ACC112 (cell line): Measurements from ENCODE around the gene KCNC1.

Experiments used
- H2AFZ ChIP-seq: fragments of 200-600 bp; sonication (generic); one replicate; pipeline ENCODE4 v1.6.0; 2017; ENCODE audit warnings: antibody characterized with exemption, low read length; ENCODE audit not compliant: unreplicated experiment
- H3K27ac ChIP-seq: fragments of 200-600 bp; sonication (generic); 2 replicates; pipeline ENCODE4 v1.5.1; 2014; ENCODE audit warnings: low read depth, mild to moderate bottlenecking, antibody characterized with exemption, low read length, moderate library complexity
- H3K27me3 ChIP-seq: fragments of 200-600 bp; sonication (generic); 2 replicates; pipeline ENCODE4 v1.6.1; 2014; ENCODE audit warnings: mild to moderate bottlenecking, antibody characterized with exemption, low read length, moderate library complexity, mixed read lengths; ENCODE audit not compliant: insufficient read depth
- H3K36me3 ChIP-seq: fragments of 200-600 bp; sonication (generic); 2 replicates; pipeline ENCODE4 v1.6.1; 2016; ENCODE audit warnings: mild to moderate bottlenecking, antibody characterized with exemption, low read length, moderate library complexity, mixed read lengths; ENCODE audit not compliant: insufficient read depth
- H3K4me1 ChIP-seq: fragments of 200-600 bp; sonication (generic); one replicate; pipeline ENCODE4 v1.6.1; 2016; ENCODE audit warnings: low read length, mixed read lengths; ENCODE audit not compliant: insufficient read depth, unreplicated experiment, control insufficient read depth
- H3K4me3 ChIP-seq: fragments of 200-600 bp; sonication (generic); 2 replicates; pipeline ENCODE4 v1.5.1; 2014; ENCODE audit warnings: mild to moderate bottlenecking, low read depth, low read length
- H3K79me2 ChIP-seq: fragments of 200-600 bp; sonication (generic); one replicate; pipeline ENCODE4 v1.6.0; 2016; ENCODE audit warnings: low read length; ENCODE audit not compliant: control insufficient read depth, unreplicated experiment, insufficient read depth

KCNC1 gene

GRCh38 chr11:17782603-17783337, 48.2 kb downstream of the KCNC1 start:
- H3K27me3 ChIP-seq, result peaks cover 8% of the 10 kb centered on the region; the same call in 1 of the 2 replicates
- H3K27ac ChIP-seq, result no peak overlapping the region
- H2AFZ ChIP-seq, result no peak overlapping the region
- no peaks in the 10 kb centered on the region for H3K36me3 ChIP-seq
- H3K4me3 ChIP-seq, result no peak overlapping the region
- H3K4me1 ChIP-seq, result peaks cover 16% of the 10 kb centered on the region
- no peaks in the 10 kb centered on the region for H3K79me2 ChIP-seq

GRCh38 chr11:17783878-17784277, 49.3 kb downstream of the KCNC1 start:
- H3K36me3 ChIP-seq, result no peaks in the 10 kb centered on the region
- H3K27ac ChIP-seq, result no peak overlapping the region
- H2AFZ ChIP-seq, result no peak overlapping the region
- no peak overlapping the region for H3K4me3 ChIP-seq
- H3K79me2 ChIP-seq, result no peaks in the 10 kb centered on the region
- H3K4me1 ChIP-seq, result peaks cover 16% of the 10 kb centered on the region
- peaks cover 8% of the 10 kb centered on the region; the same call in 1 of the 2 replicates for H3K27me3 ChIP-seq

DNA sequence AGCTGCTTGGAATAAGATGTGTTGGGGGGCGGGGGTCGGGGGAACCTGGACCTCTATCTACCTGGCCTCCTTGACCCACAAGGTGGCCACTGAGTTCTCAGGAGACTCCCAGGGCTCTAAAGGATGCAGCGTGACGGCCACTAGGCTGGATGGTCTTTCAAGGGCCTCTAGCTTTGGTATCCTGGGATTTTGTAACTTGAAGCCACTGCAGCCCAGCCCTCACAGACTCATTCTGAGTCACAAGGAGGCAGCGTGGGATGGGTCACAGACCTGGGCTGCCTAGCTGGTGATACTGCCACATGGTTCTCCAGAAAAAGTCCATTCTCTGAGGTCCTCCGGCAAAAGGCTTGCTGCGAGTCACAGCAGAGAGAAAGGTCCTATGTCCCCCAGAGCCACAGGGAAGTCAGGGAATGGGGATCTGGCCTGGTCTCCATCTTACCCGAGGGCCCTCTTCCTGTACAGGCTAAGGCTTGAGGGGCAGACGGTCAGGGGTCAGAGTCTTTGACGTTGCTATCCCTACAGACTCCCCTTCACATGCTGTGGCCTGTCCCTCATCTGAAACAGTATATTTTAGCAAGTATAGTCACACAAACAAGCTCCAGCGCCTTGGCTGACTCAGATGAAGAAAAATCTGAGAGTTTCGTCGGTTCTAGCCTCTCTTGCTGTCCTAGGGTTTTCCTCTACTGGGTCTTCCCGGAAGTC, 52.4 kb downstream of the KCNC1 start:
- Histone ChIP-seq H3K79me2 (no peaks in the 10 kb centered on the region), H2AFZ (no peak overlapping the region), H3K4me3 (0 out of 2 replicates have a peak overlapping the region, but pooled peaks have one; percentile 25), H3K4me1 (peaks cover 33% of the 10 kb centered on the region), H3K27me3 (peaks cover 4% of the 10 kb centered on the region; the same call in 1 of the 2 replicates), H3K27ac (peak overlapping the region; percentile 83), H3K36me3 (no peaks in the 10 kb centered on the region)

- no peak overlapping the region for H3K27ac ChIP-seq
- H3K36me3 ChIP-seq, result no peaks in the 10 kb centered on the region
- H3K79me2 ChIP-seq, result no peaks in the 10 kb centered on the region
- no peaks in the 10 kb centered on the region for H3K27me3 ChIP-seq
- no peak overlapping the region for H3K4me3 ChIP-seq
- H2AFZ ChIP-seq, result no peak overlapping the region
- peaks cover 33% of the 10 kb centered on the region for H3K4me1 ChIP-seq
These were observed 53.5 kb downstream of the KCNC1 start for GRCh38 chr11:17788084-17788483.

DNA sequence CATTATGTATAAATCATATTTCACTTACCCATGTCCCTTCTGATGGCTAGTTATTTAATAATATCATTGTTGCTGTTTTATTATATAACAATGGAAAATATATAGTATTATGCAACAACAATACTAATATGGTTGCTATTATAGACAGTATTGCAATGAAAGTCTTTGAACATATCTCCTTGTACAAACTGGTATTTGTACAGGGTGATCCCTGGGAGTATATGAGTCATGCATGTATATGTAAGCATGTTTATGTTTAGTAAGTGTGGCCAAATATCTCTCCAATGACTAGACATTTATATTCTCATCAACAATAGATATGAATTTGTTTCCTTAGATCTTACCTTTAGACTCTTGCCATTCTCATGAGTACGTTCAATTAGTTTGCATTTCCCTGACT, 55.9 kb downstream of the KCNC1 start:
- no peak overlapping the region for H2AFZ ChIP-seq
- no peaks in the 10 kb centered on the region for H3K36me3 ChIP-seq
- no peaks in the 10 kb centered on the region for H3K79me2 ChIP-seq
- H3K4me1 ChIP-seq, result peaks cover 33% of the 10 kb centered on the region
- H3K27me3 ChIP-seq, result no peaks in the 10 kb centered on the region
- H3K27ac ChIP-seq, result peak overlapping the region; percentile 36
- peak overlapping the region; percentile 16; the same call in 1 of the 2 replicates for H3K4me3 ChIP-seq

DNA sequence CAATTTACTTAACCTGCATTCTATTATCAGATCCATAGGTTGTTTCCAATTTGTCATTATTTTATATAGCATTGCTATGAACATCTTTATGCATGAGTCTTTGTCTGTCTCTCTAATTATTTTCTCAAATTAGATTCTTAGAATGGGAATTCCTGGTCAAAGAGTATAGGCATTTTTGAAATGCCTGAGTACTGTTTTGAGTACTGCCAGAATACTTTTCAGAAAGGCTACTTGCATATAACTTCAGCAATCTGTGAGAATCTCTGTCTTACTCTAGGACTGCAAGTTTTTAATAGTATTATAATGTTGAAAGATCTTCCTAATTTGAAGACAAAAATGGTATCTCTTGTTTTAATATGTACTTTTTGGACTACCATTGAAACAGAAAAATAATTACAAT, 56.6 kb downstream of the KCNC1 start:
- H2AFZ ChIP-seq, result no peak overlapping the region
- peak overlapping the region; percentile 36 for H3K27ac ChIP-seq
- no peaks in the 10 kb centered on the region for H3K27me3 ChIP-seq

GRCh38 chr11:17792161-17792560, 57.6 kb downstream of the KCNC1 start:
- H3K4me3 ChIP-seq, result no peak overlapping the region
- H3K36me3 ChIP-seq, result no peaks in the 10 kb centered on the region
- no peaks in the 10 kb centered on the region for H3K27me3 ChIP-seq
- no peaks in the 10 kb centered on the region for H3K79me2 ChIP-seq
- H3K4me1 ChIP-seq, result peaks cover 22% of the 10 kb centered on the region
- H2AFZ ChIP-seq, result no peak overlapping the region
- H3K27ac ChIP-seq, result no peak overlapping the region

More for the DNA sequence above, 56.6 kb downstream of the KCNC1 start:
- H3K79me2 ChIP-seq, result no peaks in the 10 kb centered on the region
- H3K36me3 ChIP-seq, result no peaks in the 10 kb centered on the region
- H3K4me3 ChIP-seq, result no peak overlapping the region; the same call in 1 of the 2 replicates
- peaks cover 33% of the 10 kb centered on the region for H3K4me1 ChIP-seq

DNA sequence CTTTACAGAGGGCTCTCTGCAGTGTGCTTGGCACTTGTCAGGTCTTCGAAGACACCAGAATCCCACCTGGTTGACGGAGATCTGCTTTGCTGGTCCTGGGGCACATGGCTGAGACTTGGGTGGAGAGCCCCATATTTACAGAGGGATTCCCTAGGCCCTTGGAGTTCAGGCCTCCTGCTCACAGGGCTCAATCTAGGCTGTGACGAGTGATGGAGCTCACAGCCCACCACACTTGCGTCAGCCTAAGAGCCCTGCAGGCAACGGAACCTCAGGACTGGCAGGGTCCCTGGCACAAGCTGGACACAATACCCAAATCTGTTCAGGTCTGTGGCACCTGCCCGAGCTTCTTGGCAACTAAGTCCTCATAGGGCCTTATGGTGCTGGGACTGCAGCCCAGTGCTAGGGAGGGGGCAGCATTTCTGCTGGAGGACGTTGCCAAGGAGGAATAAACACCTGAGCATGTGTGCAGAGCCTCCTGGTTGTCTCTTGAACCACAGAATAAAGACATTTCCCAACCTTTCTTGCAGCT, 59.1 kb downstream of the KCNC1 start:
- no peak overlapping the region for H3K4me3 ChIP-seq
- H3K36me3 ChIP-seq, result no peaks in the 10 kb centered on the region
- H3K27ac ChIP-seq, result no peak overlapping the region
- no peaks in the 10 kb centered on the region for H3K27me3 ChIP-seq
- peaks cover 17% of the 10 kb centered on the region for H3K4me1 ChIP-seq
- H3K79me2 ChIP-seq, result no peaks in the 10 kb centered on the region
- H2AFZ ChIP-seq, result no peak overlapping the region

DNA sequence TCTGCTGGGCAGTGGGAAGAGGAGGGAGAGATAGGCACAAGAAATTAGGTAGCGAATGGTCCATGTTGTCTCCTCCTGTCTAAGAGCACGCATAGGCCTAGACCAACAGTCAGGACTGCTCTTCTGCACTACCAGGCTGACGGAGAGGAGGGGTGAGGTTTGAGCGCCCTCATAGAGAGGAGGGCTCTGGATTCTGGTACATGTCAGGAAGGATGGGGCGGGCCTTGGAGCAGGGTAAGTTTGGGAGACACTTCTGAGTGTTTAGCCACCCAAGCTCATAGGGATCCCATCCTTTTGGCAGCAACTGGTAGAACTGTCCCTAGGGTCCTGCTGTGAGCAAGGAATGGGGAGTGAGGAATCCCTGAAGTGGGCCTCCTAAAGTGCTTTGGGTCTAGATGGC, 60.4 kb downstream of the KCNC1 start:
- Histone ChIP-seq H3K27ac (no peak overlapping the region), H3K79me2 (no peaks in the 10 kb centered on the region), H3K36me3 (no peaks in the 10 kb centered on the region), H2AFZ (no peak overlapping the region), H3K27me3 (no peaks in the 10 kb centered on the region), H3K4me1 (peaks cover 13% of the 10 kb centered on the region), H3K4me3 (no peak overlapping the region)

DNA sequence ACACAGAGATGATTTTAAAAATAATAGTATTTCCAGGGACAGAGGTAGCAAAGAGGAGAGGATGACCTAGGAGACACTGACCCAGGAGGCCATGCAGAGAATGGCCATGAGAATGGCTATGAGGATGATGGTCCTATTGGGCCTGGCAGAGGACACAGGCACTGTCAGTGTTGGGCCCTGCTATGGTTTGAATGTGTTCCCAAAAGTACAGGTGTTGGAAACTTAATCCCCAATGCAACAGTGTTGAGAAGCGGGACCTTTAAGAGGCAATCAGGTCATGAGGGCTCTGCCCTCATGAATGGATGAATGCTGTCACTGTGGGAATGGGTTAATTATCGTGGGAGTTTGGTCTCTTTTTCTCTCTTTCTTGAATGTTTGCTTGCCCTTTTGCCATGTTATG, 61.6 kb downstream of the KCNC1 start:
- no peak overlapping the region for H3K27ac ChIP-seq
- no peak overlapping the region for H3K4me3 ChIP-seq
- H3K27me3 ChIP-seq, result no peaks in the 10 kb centered on the region
- no peak overlapping the region for H2AFZ ChIP-seq
- H3K79me2 ChIP-seq, result no peaks in the 10 kb centered on the region
- H3K36me3 ChIP-seq, result no peaks in the 10 kb centered on the region
- H3K4me1 ChIP-seq, result peaks cover under 1% of the 10 kb centered on the region
